CD4-positive, alpha-beta T cell (primary cell): ENCODE data around the gene HMCES. TPM values are rescaled to one million over a fixed set of nuclear protein-coding genes. Genes with fewer than 3 reads are reported as not detected.

ENCODE experiments used
- ATAC-seq: fragments of 200-7000 bp; cut with Tn5 transposase; one replicate; pipeline ENCODE4 v1.10.0; 2022; ENCODE audit warnings: mild to moderate bottlenecking; ENCODE audit not compliant: poor library complexity
- CTCF ChIA-PET: fragments of 350-600 bp; sonication (Branson Sonifier 250); formaldehyde crosslinking; loops from one replicate; lab custom pipeline; 2021; ENCODE audit warnings: antibody characterized with exemption, inconsistent platforms; lab: Charles Lee
- POLR2A ChIA-PET: fragments of 350-600 bp; sonication (Branson Sonifier 250); formaldehyde crosslinking; loops from one replicate; lab custom pipeline; 2021; ENCODE audit warnings: antibody characterized with exemption, inconsistent platforms; lab: Charles Lee
- DNase-seq, 14 experiments: peaks; one replicate each; pipeline ENCODE4 v3.0.0-alpha.2; 2013 to 2020; ENCODE audit warnings: mixed read lengths in 2 of 14
- H3K27ac ChIP-seq, 2 donors: one replicate each; pipeline versions ENCODE4 v1.5.1 to v1.7.0; 2013; ENCODE audit warnings: low read length in 2 of 2, low read depth in 1 of 2, mild to moderate bottlenecking in 1 of 2
- H3K27me3 ChIP-seq, 2 experiments: 1 replicate in 1 of 2; 2 replicates in 1 of 2; pipeline versions ENCODE4 v1.6.1 to v1.7.0; 2013; ENCODE audit warnings: low read length in 2 of 2, control low read depth in 1 of 2, mild to moderate bottlenecking in 1 of 2, moderate library complexity in 1 of 2; ENCODE audit not compliant: insufficient read depth in 2 of 2, control insufficient read depth in 1 of 2
- H3K36me3 ChIP-seq: one replicate; pipeline ENCODE4 v1.6.1; 2013; ENCODE audit warnings: low read length, control low read depth; ENCODE audit not compliant: insufficient read depth
- H3K4me1 ChIP-seq: one replicate; pipeline ENCODE4 v1.6.1; 2013; ENCODE audit warnings: low read length, control low read depth; ENCODE audit not compliant: insufficient read depth
- H3K4me3 ChIP-seq: one replicate; pipeline ENCODE4 v1.5.1; 2013; ENCODE audit warnings: mild to moderate bottlenecking, low read length, moderate library complexity
- H3K9me3 ChIP-seq, 2 experiments: 1 replicate in 1 of 2; 2 replicates in 1 of 2; pipeline versions ENCODE4 v1.6.1 to v1.7.0; 2013; ENCODE audit warnings: low read length in 2 of 2, mild to moderate bottlenecking in 2 of 2, control low read depth in 1 of 2, moderate library complexity in 1 of 2; ENCODE audit not compliant: control insufficient read depth in 1 of 2, insufficient read depth in 1 of 2
- H3K27ac Mint-ChIP-seq: one replicate; pipeline ENCODE4 v1.8.0; 2020; ENCODE audit warnings: mixed read lengths
- H3K27me3 Mint-ChIP-seq: one replicate; pipeline ENCODE4 v1.8.0; 2021; ENCODE audit warnings: mixed read lengths
- H3K36me3 Mint-ChIP-seq: one replicate; pipeline ENCODE4 v1.8.0; 2021; ENCODE audit warnings: low read depth, mixed read lengths
- H3K4me1 Mint-ChIP-seq: one replicate; pipeline ENCODE4 v1.8.0; 2021; ENCODE audit warnings: low read depth, mixed read lengths
- H3K4me3 Mint-ChIP-seq: one replicate; pipeline ENCODE4 v1.8.0; 2020; ENCODE audit warnings: mild to moderate bottlenecking, mixed read lengths
- H3K9me3 Mint-ChIP-seq: one replicate; pipeline ENCODE4 v1.8.0; 2020; ENCODE audit warnings: mixed read lengths
- intact Hi-C, 2 experiments: fragments of 100-400 bp; cut with DNase I in 1 of 2; cut with micrococcal nuclease in 1 of 2; formaldehyde crosslinking; loops; one replicate each; pipeline versions ENCODE4 v1.15.1 to v1.9.0; 2023 to 2025; cut with DNase I, micrococcal nuclease
- total RNA-seq, 174 experiments: library from RNA in 2 of 174; stranded (reverse) in 2 of 174; gene quantifications; one replicate each; pipeline ENCODE4 v1.2.3 and lab custom pipeline; 2021 to 2026
- TF ChIP-seq, protein P1 (sequence below): fragments of 200-600 bp; IDR thresholded peaks from one replicate; pipeline ENCODE4 v1.8.0; 2022; ENCODE audit warnings: antibody characterized with exemption, mild to moderate bottlenecking

Gene HMCES
- total RNA-seq, 2 experiments from 2014 or later = 63.5 to 64.0 TPM

GRCh38 chr3:129304962-129305222 lies 26.2 kb downstream of the HMCES start:
- H3K27me3 ChIP-seq = no peaks in the 10 kb centered on the region
- no peaks in the 10 kb centered on the region for H3K9me3 ChIP-seq
- H3K4me1 ChIP-seq = peaks cover 17% of the 10 kb centered on the region
- no peak overlapping the region for H3K4me3 ChIP-seq
- peak overlapping the region; percentile 65 for H3K27ac Mint-ChIP-seq
- H3K4me3 Mint-ChIP-seq = no peak overlapping the region
- ATAC-seq (no peak), DNase-seq (no peak)
- ChIA-PET CTCF (interaction anchor here (2.0 kb wide), 1 partner anchor 12 kb away, joined by 12 read pairs; a partner anchor contains a TSS), POLR2A (interaction anchor here (1.1 to 3.6 kb wide), 4 partner anchors 9 to 25 kb away, joined by 4 to 34 read pairs (median 4); a partner anchor contains a TSS)
- no peaks in the 10 kb centered on the region for H3K9me3 Mint-ChIP-seq
- intact Hi-C loops = no loop called here
- H3K27ac ChIP-seq = no peak overlapping the region
- H3K27me3 Mint-ChIP-seq = no peaks in the 10 kb centered on the region
- TF ChIP-seq, protein P1, sequence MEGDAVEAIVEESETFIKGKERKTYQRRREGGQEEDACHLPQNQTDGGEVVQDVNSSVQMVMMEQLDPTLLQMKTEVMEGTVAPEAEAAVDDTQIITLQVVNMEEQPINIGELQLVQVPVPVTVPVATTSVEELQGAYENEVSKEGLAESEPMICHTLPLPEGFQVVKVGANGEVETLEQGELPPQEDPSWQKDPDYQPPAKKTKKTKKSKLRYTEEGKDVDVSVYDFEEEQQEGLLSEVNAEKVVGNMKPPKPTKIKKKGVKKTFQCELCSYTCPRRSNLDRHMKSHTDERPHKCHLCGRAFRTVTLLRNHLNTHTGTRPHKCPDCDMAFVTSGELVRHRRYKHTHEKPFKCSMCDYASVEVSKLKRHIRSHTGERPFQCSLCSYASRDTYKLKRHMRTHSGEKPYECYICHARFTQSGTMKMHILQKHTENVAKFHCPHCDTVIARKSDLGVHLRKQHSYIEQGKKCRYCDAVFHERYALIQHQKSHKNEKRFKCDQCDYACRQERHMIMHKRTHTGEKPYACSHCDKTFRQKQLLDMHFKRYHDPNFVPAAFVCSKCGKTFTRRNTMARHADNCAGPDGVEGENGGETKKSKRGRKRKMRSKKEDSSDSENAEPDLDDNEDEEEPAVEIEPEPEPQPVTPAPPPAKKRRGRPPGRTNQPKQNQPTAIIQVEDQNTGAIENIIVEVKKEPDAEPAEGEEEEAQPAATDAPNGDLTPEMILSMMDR = no peak
- H3K4me1 Mint-ChIP-seq = peaks cover 28% of the 10 kb centered on the region
- H3K36me3 ChIP-seq = peaks cover 50% of the 10 kb centered on the region
- peaks cover 63% of the 10 kb centered on the region for H3K36me3 Mint-ChIP-seq

DNA sequence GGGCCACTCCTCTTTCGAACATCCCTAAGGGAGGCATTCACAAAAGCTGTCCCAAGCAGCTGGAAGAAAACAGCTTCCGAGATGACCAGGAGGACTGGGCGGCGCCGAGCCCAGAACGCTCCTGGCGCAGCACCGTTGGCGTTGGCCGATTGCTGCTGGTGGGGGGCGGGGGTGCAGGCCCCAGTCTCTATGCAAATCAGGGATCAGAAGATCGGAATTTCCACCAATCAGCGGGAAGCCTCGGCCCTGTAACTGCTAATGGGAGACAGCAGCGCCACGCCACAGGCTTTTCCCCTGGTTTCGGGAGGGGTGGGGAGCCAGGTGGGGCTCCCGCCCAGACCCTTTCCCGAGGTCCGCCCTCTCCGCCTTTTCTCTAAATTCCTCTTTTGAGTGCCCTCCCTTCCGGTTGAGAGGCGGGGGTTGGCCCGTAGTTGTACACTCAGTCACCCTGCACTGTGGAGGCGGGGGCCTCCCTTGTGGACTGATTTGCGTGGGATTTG lies 27.0 kb downstream of the HMCES start:
- Mint-ChIP-seq H3K4me3 (peak overlapping the region; percentile 25), H3K36me3 (peaks cover 56% of the 10 kb centered on the region), H3K27ac (peak overlapping the region; percentile 65), H3K9me3 (no peaks in the 10 kb centered on the region), H3K4me1 (peaks cover 28% of the 10 kb centered on the region), H3K27me3 (no peaks in the 10 kb centered on the region)
- Histone ChIP-seq H3K27ac (no peak overlapping the region), H3K27me3 (no peaks in the 10 kb centered on the region), H3K36me3 (peaks cover 45% of the 10 kb centered on the region), H3K9me3 (no peaks in the 10 kb centered on the region), H3K4me3 (peak overlapping the region; percentile 1), H3K4me1 (peaks cover 17% of the 10 kb centered on the region)
- peak; percentile 56 for ATAC-seq
- DNase-seq = peak in 5 of 14 experiments; percentile 28 to 57 (median 34)
- POLR2A ChIA-PET = interaction anchor here (1.9 to 3.6 kb wide), 2 partner anchors 8 to 10 kb away, joined by 5 to 34 read pairs; a partner anchor contains a TSS
- intact Hi-C loops = no loop called here
- CTCF ChIA-PET = interaction anchor here (2.0 kb wide), 1 partner anchor 11 kb away, joined by 12 read pairs; a partner anchor contains a TSS
- TF ChIP-seq, protein P1 = no peak

DNA sequence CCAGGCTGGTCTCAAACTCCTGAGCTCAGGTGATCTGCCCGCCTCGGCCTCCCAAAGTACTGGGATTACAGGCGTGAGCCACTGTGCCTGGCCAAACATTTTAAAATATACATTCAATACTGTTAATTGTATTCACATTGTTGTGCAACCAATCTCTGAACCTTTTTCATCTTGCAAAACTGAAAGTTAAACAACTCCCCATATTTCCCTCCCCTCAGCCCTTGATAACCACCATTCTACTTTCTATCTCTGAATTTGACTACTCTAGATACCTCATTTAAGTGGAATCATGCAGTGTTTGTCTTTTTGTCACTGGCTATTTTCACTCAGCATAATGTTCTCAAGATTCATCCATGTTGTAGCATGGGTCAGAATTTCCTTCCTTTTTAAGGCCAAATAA lies 30.0 kb downstream of the HMCES start:
- H3K27me3 ChIP-seq = no peaks in the 10 kb centered on the region
- POLR2A ChIA-PET = interaction anchor here (0.6 kb wide), 1 partner anchor 7 kb away, joined by 3 read pairs; a partner anchor contains a TSS
- CTCF ChIA-PET = interaction anchor here (0.7 to 1.5 kb wide), 2 partner anchors 8 to 338 kb away, joined by 3 read pairs; a partner anchor contains a TSS
- no peak overlapping the region for H3K27ac ChIP-seq
- no peaks in the 10 kb centered on the region for H3K27me3 Mint-ChIP-seq
- H3K9me3 Mint-ChIP-seq = no peaks in the 10 kb centered on the region
- H3K4me3 ChIP-seq = no peak overlapping the region
- H3K4me1 Mint-ChIP-seq = peaks cover 40% of the 10 kb centered on the region
- H3K27ac Mint-ChIP-seq = peak overlapping the region; percentile 6
- intact Hi-C loops = no loop called here
- H3K36me3 Mint-ChIP-seq = peaks cover 34% of the 10 kb centered on the region
- H3K4me3 Mint-ChIP-seq = no peak overlapping the region
- TF ChIP-seq, protein P1 = no peak
- H3K4me1 ChIP-seq = peaks cover 25% of the 10 kb centered on the region
- ATAC-seq (no peak), DNase-seq (no peak)
- peaks cover 22% of the 10 kb centered on the region for H3K36me3 ChIP-seq
- no peaks in the 10 kb centered on the region for H3K9me3 ChIP-seq
